ENCODE results near the gene PRPF38B. TPM values are rescaled to one million over a fixed set of nuclear protein-coding genes. Genes with fewer than 3 reads are reported as not detected.

Gene PRPF38B
- total and polyA plus RNA-seq, 7 donors = 13.8 to 31.3 (median 25.0) TPM

- no peaks in the 10 kb centered on the region for H3K9me3 ChIP-seq
- TF ChIP-seq, protein P1, sequence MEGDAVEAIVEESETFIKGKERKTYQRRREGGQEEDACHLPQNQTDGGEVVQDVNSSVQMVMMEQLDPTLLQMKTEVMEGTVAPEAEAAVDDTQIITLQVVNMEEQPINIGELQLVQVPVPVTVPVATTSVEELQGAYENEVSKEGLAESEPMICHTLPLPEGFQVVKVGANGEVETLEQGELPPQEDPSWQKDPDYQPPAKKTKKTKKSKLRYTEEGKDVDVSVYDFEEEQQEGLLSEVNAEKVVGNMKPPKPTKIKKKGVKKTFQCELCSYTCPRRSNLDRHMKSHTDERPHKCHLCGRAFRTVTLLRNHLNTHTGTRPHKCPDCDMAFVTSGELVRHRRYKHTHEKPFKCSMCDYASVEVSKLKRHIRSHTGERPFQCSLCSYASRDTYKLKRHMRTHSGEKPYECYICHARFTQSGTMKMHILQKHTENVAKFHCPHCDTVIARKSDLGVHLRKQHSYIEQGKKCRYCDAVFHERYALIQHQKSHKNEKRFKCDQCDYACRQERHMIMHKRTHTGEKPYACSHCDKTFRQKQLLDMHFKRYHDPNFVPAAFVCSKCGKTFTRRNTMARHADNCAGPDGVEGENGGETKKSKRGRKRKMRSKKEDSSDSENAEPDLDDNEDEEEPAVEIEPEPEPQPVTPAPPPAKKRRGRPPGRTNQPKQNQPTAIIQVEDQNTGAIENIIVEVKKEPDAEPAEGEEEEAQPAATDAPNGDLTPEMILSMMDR (IDR thresholded peaks at IDR 0.05) = no peak
- TF ChIP-seq EP300 (IDR thresholded peaks at IDR 0.05) (no peak), POLR2AphosphoS5 (IDR thresholded peaks at IDR 0.05) (no peak), POLR2A (IDR thresholded peaks at IDR 0.05) (no peak)
- H3K36me3 ChIP-seq = no peaks in the 10 kb centered on the region
- no peaks in the 10 kb centered on the region for H3K27me3 ChIP-seq
- 76 to 83% methylated on average over 7 of the region's 7 CpGs for WGBS, 2 donors
- no peak overlapping the region for H3K4me3 ChIP-seq
- no peak overlapping the region for H3K27ac ChIP-seq
- intact Hi-C loops (cut with DNase I) = no loop called here
- peaks cover 0 to 13% (median 9%) of the 10 kb centered on the region in 4 donors for H3K4me1 ChIP-seq
- DNase-seq = no peak
Measured at GRCh38 chr1:108708691-108709660, 16.9 kb downstream of the PRPF38B start.

- Histone ChIP-seq H3K4me3 (no peak within 1 kb of the TSS), H3K9me3 (no peaks in the 10 kb centered on the region), H3K4me1 (no peaks in the 10 kb centered on the region), H3K36me3 (no peaks in the 10 kb centered on the region), H3K27me3 (no peaks in the 10 kb centered on the region), H3K27ac (no peak within 1 kb of the TSS)
- intact Hi-C loops (cut with DNase I) = no loop called here
- TF ChIP-seq POLR2AphosphoS5 (IDR thresholded peaks at IDR 0.05) (no peak), POLR2A (IDR thresholded peaks at IDR 0.05) (no peak), EP300 (IDR thresholded peaks at IDR 0.05) (no peak)
- TF ChIP-seq, protein P1 (IDR thresholded peaks at IDR 0.05) = no peak
- 59 to 62% methylated on average over 9 of the region's 9 CpGs for WGBS, 2 donors
- DNase-seq = no peak
Measured at GRCh38 chr1:108712606-108713150, 20.6 kb downstream of the PRPF38B start, which contains the start of gene FNDC7. TSS of gene FNDC7 (plus strand) at chr1:108712908. CDS start at chr1:108712934, 26 bp downstream.

- Histone ChIP-seq H3K27me3 (no peaks in the 10 kb centered on the region), H3K4me1 (no peaks in the 10 kb centered on the region), H3K36me3 (no peaks in the 10 kb centered on the region), H3K27ac (no peak overlapping the region), H3K4me3 (no peak overlapping the region), H3K9me3 (no peaks in the 10 kb centered on the region)
- intact Hi-C loops (cut with DNase I) = no loop called here
- 91% methylated on average over 5 of the region's 5 CpGs for WGBS, 2 donors
- no peak for DNase-seq
- no peak for TF ChIP-seq EP300 (IDR thresholded peaks at IDR 0.05)
- TF ChIP-seq POLR2AphosphoS5 (IDR thresholded peaks at IDR 0.05) = no peak
- TF ChIP-seq, protein P1 (IDR thresholded peaks at IDR 0.05) = no peak
- no peak for TF ChIP-seq POLR2A (IDR thresholded peaks at IDR 0.05)
Measured at GRCh38 chr1:108715932-108716331, 23.8 kb downstream of the PRPF38B start.

- no peak for DNase-seq
- Histone ChIP-seq H3K36me3 (no peaks in the 10 kb centered on the region), H3K27ac (no peak overlapping the region), H3K27me3 (no peaks in the 10 kb centered on the region), H3K4me3 (no peak overlapping the region), H3K4me1 (no peaks in the 10 kb centered on the region), H3K9me3 (no peaks in the 10 kb centered on the region)
- 85 to 87% methylated on average over 2 of the region's 2 CpGs for WGBS, 2 donors
- no peak for TF ChIP-seq POLR2A (IDR thresholded peaks at IDR 0.05)
- TF ChIP-seq, protein P1 (IDR thresholded peaks at IDR 0.05) = no peak
- no peak for TF ChIP-seq POLR2AphosphoS5 (IDR thresholded peaks at IDR 0.05)
- TF ChIP-seq EP300 (IDR thresholded peaks at IDR 0.05) = no peak
- intact Hi-C loops (cut with DNase I) = no loop called here
Measured at GRCh38 chr1:108716437-108717230, 24.5 kb downstream of the PRPF38B start.
